IMR-90 (cell line): Measurements from ENCODE around the gene SLC39A11.

Experiments
- CEBPB ChIP-seq: IDR thresholded peaks from 2 replicates; pipeline ENCODE4 v1.6.1; 2012; ENCODE audit warnings: low read depth, low read length, improper control_type of control experiment
- MAZ ChIP-seq: IDR thresholded peaks from 2 replicates; pipeline ENCODE4 v1.6.1; 2012; ENCODE audit warnings: low read depth, mild to moderate bottlenecking, low read length, improper control_type of control experiment, moderate library complexity, borderline replicate concordance
- TF ChIP-seq, protein P1 (sequence below): conservative IDR thresholded peaks from 2 replicates; pipeline ENCODE4 v1.5.1; 2012; ENCODE audit warnings: mild to moderate bottlenecking, low read depth, low read length, improper control_type of control experiment

DNA sequence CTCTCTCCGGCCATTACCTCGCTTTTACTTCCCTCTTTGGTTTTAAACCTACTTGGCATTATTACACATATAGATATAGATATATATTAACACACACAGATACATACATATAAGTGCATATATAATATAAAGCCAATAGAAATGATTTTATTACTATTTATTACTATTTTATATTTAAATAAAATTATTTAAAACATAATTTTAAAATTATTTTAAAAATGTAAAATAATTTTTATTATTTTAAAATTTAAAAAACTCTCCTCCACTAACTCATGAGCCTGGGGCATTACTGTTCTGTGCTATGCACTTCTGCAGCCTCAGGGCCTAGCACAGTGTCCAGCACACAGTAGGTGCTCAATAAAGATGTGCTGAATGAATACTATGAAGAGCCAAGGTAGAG is 200.9 kb downstream of the SLC39A11 start:
- no peak for TF ChIP-seq CEBPB
- TF ChIP-seq, protein P1, sequence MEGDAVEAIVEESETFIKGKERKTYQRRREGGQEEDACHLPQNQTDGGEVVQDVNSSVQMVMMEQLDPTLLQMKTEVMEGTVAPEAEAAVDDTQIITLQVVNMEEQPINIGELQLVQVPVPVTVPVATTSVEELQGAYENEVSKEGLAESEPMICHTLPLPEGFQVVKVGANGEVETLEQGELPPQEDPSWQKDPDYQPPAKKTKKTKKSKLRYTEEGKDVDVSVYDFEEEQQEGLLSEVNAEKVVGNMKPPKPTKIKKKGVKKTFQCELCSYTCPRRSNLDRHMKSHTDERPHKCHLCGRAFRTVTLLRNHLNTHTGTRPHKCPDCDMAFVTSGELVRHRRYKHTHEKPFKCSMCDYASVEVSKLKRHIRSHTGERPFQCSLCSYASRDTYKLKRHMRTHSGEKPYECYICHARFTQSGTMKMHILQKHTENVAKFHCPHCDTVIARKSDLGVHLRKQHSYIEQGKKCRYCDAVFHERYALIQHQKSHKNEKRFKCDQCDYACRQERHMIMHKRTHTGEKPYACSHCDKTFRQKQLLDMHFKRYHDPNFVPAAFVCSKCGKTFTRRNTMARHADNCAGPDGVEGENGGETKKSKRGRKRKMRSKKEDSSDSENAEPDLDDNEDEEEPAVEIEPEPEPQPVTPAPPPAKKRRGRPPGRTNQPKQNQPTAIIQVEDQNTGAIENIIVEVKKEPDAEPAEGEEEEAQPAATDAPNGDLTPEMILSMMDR, result no peak
- no peak for TF ChIP-seq MAZ
